SK-N-SH (cell line): ENCODE measurements around the gene RAB7A. TPM values are rescaled to one million over a fixed set of nuclear protein-coding genes. Genes with fewer than 3 reads are reported as not detected.

Experiments used
- CTCF ChIA-PET: fragments of 300-600, 350-600 bp; formaldehyde crosslinking; extraction: SDS; loops from one replicate; lab custom pipeline; 2021; lab: Yijun Ruan, JAX
- POLR2A ChIA-PET: fragments of 350-600 bp; sonication (Branson Sonifier 250); formaldehyde crosslinking; extraction: SDS; loops from one replicate; lab custom pipeline; 2020; ENCODE audit warnings: antibody characterized with exemption, inconsistent platforms; lab: Yijun Ruan, JAX
- DNase-seq: peaks from one replicate; pipeline ENCODE4 v3.0.0; 2012
- H2AFZ ChIP-seq: fragments of 200-600 bp; sonication (generic); 2 replicates; pipeline ENCODE4 v1.8.1; 2016; ENCODE audit warnings: antibody characterized with exemption, mild to moderate bottlenecking, low read depth
- H3F3A ChIP-seq: fragments of 200-600 bp; sonication (generic); replicated peaks from 2 replicates; pipeline ENCODE3; 2016; ENCODE audit warnings: antibody characterized with exemption, mild to moderate bottlenecking; ENCODE audit not compliant: insufficient read depth
- H3K27ac ChIP-seq, 2 experiments: fragments of 200-500 bp in 1 of 2; fragments of 200-600 bp in 1 of 2; sonication (Bioruptor generic) in 1 of 2; sonication (generic), shearing (Covaris generic) in 1 of 2; 2 replicates each; pipeline versions ENCODE4 v1.5.1 to v1.6.1; 2014 to 2016; ENCODE audit warnings: low read depth in 2 of 2, inconsistent platforms in 1 of 2, low read length in 1 of 2, mild to moderate bottlenecking in 1 of 2, mixed read lengths in 1 of 2
- H3K27me3 ChIP-seq: fragments of 200-600 bp; sonication (generic), shearing (Covaris generic); 2 replicates; pipeline ENCODE4 v1.6.1; 2016; ENCODE audit warnings: mixed run types; ENCODE audit not compliant: insufficient read depth
- H3K36me3 ChIP-seq, 2 experiments: fragments of 200-500 bp in 1 of 2; fragments of 200-600 bp in 1 of 2; sonication (Bioruptor generic) in 1 of 2; sonication (generic) in 1 of 2; replicated peaks in 1 of 2; 2 replicates each; pipeline versions ENCODE3 to v1.5.1; 2014 to 2016; ENCODE audit warnings: low read length in 1 of 2, mild to moderate bottlenecking in 1 of 2; ENCODE audit not compliant: insufficient read depth in 2 of 2, control insufficient read depth in 1 of 2
- H3K4me1 ChIP-seq, 2 experiments: fragments of 200-500 bp in 1 of 2; fragments of 200-600 bp in 1 of 2; sonication (Bioruptor generic) in 1 of 2; sonication (generic), shearing (Covaris generic) in 1 of 2; 2 replicates each; pipeline versions ENCODE4 v1.5.1 to v1.6.1; 2014 to 2016; ENCODE audit warnings: low read depth in 1 of 2, low read length in 1 of 2, mixed run types in 1 of 2; ENCODE audit not compliant: insufficient read depth in 2 of 2, control insufficient read depth in 1 of 2
- H3K4me2 ChIP-seq: fragments of 200-600 bp; sonication (generic), shearing (Covaris generic); 2 replicates; pipeline ENCODE4 v1.6.1; 2017; ENCODE audit warnings: mixed run types
- H3K4me3 ChIP-seq, 2 experiments: fragments of 200-500 bp in 1 of 2; fragments of 200-600 bp in 1 of 2; sonication (Bioruptor generic) in 1 of 2; sonication (generic), shearing (Covaris generic) in 1 of 2; 2 replicates each; pipeline versions ENCODE4 v1.5.1 to v1.8.1; 2014 to 2016; ENCODE audit warnings: low read depth in 2 of 2, inconsistent platforms in 1 of 2, low read length in 1 of 2, mild to moderate bottlenecking in 1 of 2, mixed read lengths in 1 of 2, moderate library complexity in 1 of 2
- H3K79me2 ChIP-seq: fragments of 200-600 bp; sonication (generic); 2 replicates; pipeline ENCODE4 v1.8.1; 2017; ENCODE audit warnings: mild to moderate bottlenecking; ENCODE audit not compliant: insufficient read depth
- H3K9ac ChIP-seq: fragments of 200-600 bp; sonication (generic); 2 replicates; pipeline ENCODE4 v1.6.1; 2017; ENCODE audit warnings: mixed run types
- H3K9me2 ChIP-seq: fragments of 200-600 bp; sonication (generic); 2 replicates; pipeline ENCODE4 v1.6.1; 2017; ENCODE audit warnings: mixed run types
- H3K9me3 ChIP-seq: fragments of 200-600 bp; sonication (generic); 2 replicates; pipeline ENCODE4 v1.6.1; 2017; ENCODE audit warnings: mixed run types, mild to moderate bottlenecking, moderate library complexity
- H4K20me1 ChIP-seq: fragments of 200-600 bp; sonication (generic); 2 replicates; pipeline ENCODE4 v1.6.1; 2017; ENCODE audit warnings: mild to moderate bottlenecking, mixed run types; ENCODE audit not compliant: insufficient read depth
- CHD2 ChIP-seq: fragments of 150-350 bp; IDR thresholded peaks from 2 replicates; pipeline ENCODE4 v1.6.1; 2018; ENCODE audit warnings: low read length; ENCODE audit not compliant: partially characterized antibody
- CTCF ChIP-seq: fragments of 200-600 bp; sonication (generic); IDR thresholded peaks from 2 replicates; pipeline ENCODE4 v1.6.1; 2017; ENCODE audit warnings: antibody characterized with exemption, mild to moderate bottlenecking, moderate library complexity
- EZH2phosphoT487 ChIP-seq: fragments of 200-600 bp; sonication (generic); IDR thresholded peaks from 2 replicates; pipeline ENCODE4 v1.6.1; 2017; ENCODE audit warnings: low read depth, mixed run types, mild to moderate bottlenecking, antibody characterized with exemption, moderate library complexity, borderline replicate concordance
- FOSL2 ChIP-seq: IDR thresholded peaks from 2 replicates; pipeline ENCODE4 v1.4.0; 2012; ENCODE audit warnings: low read depth, mild to moderate bottlenecking, moderate library complexity, borderline replicate concordance
- GATA2 ChIP-seq: sonication (generic); formaldehyde crosslinking; IDR thresholded peaks from 2 replicates; pipeline ENCODE4 v1.5.0; 2020; ENCODE audit warnings: mild to moderate bottlenecking, missing genetic modification reagents
- MEF2A ChIP-seq: IDR thresholded peaks from 2 replicates; pipeline ENCODE4 v1.4.0; 2012; ENCODE audit warnings: low read depth, borderline replicate concordance
- PBX3 ChIP-seq: IDR thresholded peaks from 2 replicates; pipeline ENCODE4; 2012
- POLR2AphosphoS5 ChIP-seq: IDR thresholded peaks from 2 replicates; pipeline ENCODE4 v1.6.1; 2012; ENCODE audit warnings: low read depth, low read length
- RAD21 ChIP-seq: IDR thresholded peaks from 2 replicates; pipeline ENCODE4 v1.6.1; 2012; ENCODE audit warnings: mild to moderate bottlenecking, low read length
- RCOR1 ChIP-seq: fragments of 150-350 bp; IDR thresholded peaks from 2 replicates; pipeline ENCODE4 v1.6.1; 2017; ENCODE audit warnings: antibody characterized with exemption, low read length
- REST ChIP-seq: IDR thresholded peaks from 2 replicates; pipeline ENCODE4 v1.6.1; 2012; ENCODE audit warnings: mild to moderate bottlenecking, low read depth, low read length, moderate library complexity
- RXRA ChIP-seq: IDR thresholded peaks from 2 replicates; pipeline ENCODE4 v1.4.0; 2012; ENCODE audit warnings: low read depth, mild to moderate bottlenecking, borderline replicate concordance
- SIN3A ChIP-seq: IDR thresholded peaks from 2 replicates; pipeline ENCODE4 v1.6.1; 2012; ENCODE audit warnings: low read depth, mild to moderate bottlenecking, low read length, moderate library complexity, borderline replicate concordance
- SMC3 ChIP-seq: IDR thresholded peaks from 2 replicates; pipeline ENCODE4 v1.6.1; 2012; ENCODE audit warnings: low read depth, low read length, improper control_type of control experiment
- TCF12 ChIP-seq: IDR thresholded peaks from 2 replicates; pipeline ENCODE4 v1.4.0; 2012
- USF1 ChIP-seq: IDR thresholded peaks from 2 replicates; pipeline ENCODE4 v1.4.0; 2012; ENCODE audit warnings: low read depth, borderline replicate concordance
- ZBTB33 ChIP-seq: IDR thresholded peaks from 2 replicates; pipeline ENCODE4 v1.4.0; 2012; ENCODE audit warnings: low read depth, borderline replicate concordance
- WGBS: methylation state at CpG from one replicate; pipeline ENCODE4 v1.1.6; 2017; ENCODE audit warnings: low lambda C conversion rate; 5-methylcytosine and 5-hydroxymethylcytosine counted together
- polyA plus RNA-seq, 3 experiments: library from polyadenylated mRNA; depleted of rRNA; stranded (reverse); fragments of >200 nt; gene quantifications; 2 replicates each; pipeline ENCODE4 v1.2.3, GENCODE V29; 2012

RAB7A gene
- polyA plus RNA-seq, 1 of the 3 experiments (the other 2 are of a cell fraction) = 271 TPM

GRCh38 chr3:128746881-128747280, 20.9 kb downstream of the RAB7A start:
- POLR2A ChIA-PET = no interaction called here
- H3K79me2 ChIP-seq = peaks cover 100% of the 10 kb centered on the region
- no peak overlapping the region for H2AFZ ChIP-seq
- CTCF ChIA-PET = interaction anchor here (1.0 to 1.9 kb wide), 4 partner anchors 13 to 99 kb away, joined by 3 to 5 read pairs (median 4); no protein-coding TSS in a partner anchor
- H3K9me2 ChIP-seq = no peaks in the 10 kb centered on the region
- no peaks in the 10 kb centered on the region for H3K4me1 ChIP-seq
- TF ChIP-seq EZH2phosphoT487 (no peak), TCF12 (no peak), RCOR1 (no peak), RAD21 (no peak), SIN3A (no peak), REST (no peak), GATA2 (CRISPR knock-in tag) (no peak), ZBTB33 (no peak), CHD2 (no peak), SMC3 (no peak), POLR2AphosphoS5 (no peak), FOSL2 (no peak)
- no peak overlapping the region for H3K9ac ChIP-seq
- 98% methylated on average over 2 of the region's 2 CpGs for WGBS
- no peak overlapping the region for H3K27ac ChIP-seq
- H3F3A ChIP-seq = peaks cover 4% of the 10 kb centered on the region
- no peaks in the 10 kb centered on the region for H3K27me3 ChIP-seq
- no peak overlapping the region for H3K4me3 ChIP-seq
- peaks cover 96% of the 10 kb centered on the region for H4K20me1 ChIP-seq
- H3K4me2 ChIP-seq = no peak overlapping the region
- H3K9me3 ChIP-seq = no peaks in the 10 kb centered on the region
- peaks cover 0 to 28% of the 10 kb centered on the region in 2 experiments for H3K36me3 ChIP-seq
- no peak for DNase-seq

GRCh38 chr3:128748557-128748956, 22.6 kb downstream of the RAB7A start:
- H3K4me1 ChIP-seq = no peaks in the 10 kb centered on the region
- H2AFZ ChIP-seq = no peak overlapping the region
- H3K9me2 ChIP-seq = no peaks in the 10 kb centered on the region
- H3K9ac ChIP-seq = no peak overlapping the region
- H3K27ac ChIP-seq = no peak overlapping the region
- H3K36me3 ChIP-seq = peaks cover 0 to 21% of the 10 kb centered on the region in 2 experiments
- H3K4me2 ChIP-seq = no peak overlapping the region
- no peaks in the 10 kb centered on the region for H3K27me3 ChIP-seq
- ChIA-PET CTCF (no interaction called here), POLR2A (no interaction called here)
- H4K20me1 ChIP-seq = peaks cover 95% of the 10 kb centered on the region
- no peak overlapping the region for H3K4me3 ChIP-seq
- H3K79me2 ChIP-seq = peaks cover 100% of the 10 kb centered on the region
- no peaks in the 10 kb centered on the region for H3K9me3 ChIP-seq
- DNase-seq = no peak
- H3F3A ChIP-seq = peaks cover 4% of the 10 kb centered on the region
- 96% methylated on average over 3 of the region's 4 CpGs for WGBS
- TF ChIP-seq PBX3 = no peak
- no peak for TF ChIP-seq USF1
- TF ChIP-seq EZH2phosphoT487 = no peak
- no peak for TF ChIP-seq CHD2
- TF ChIP-seq SMC3 = no peak
- no peak for TF ChIP-seq RXRA
- TF ChIP-seq CTCF = no peak
- no peak for TF ChIP-seq MEF2A
